ENCODE data around the gene KIAA0753. TPM values are rescaled to one million over a fixed set of nuclear protein-coding genes. Genes with fewer than 3 reads are reported as not detected.
A peak's percentile ranks its signal among the peaks of the same experiment; 100 is the strongest.

The KIAA0753 gene
- total and polyA plus RNA-seq, 2 experiments from 2014 or later, result 6.9 to 20.5 TPM

- Histone ChIP-seq H3K4me3 (no peak overlapping the region), H3K36me3 (ENCODE audit: low read depth) (peaks cover 19% of the 10 kb centered on the region), H3K9me2 (ENCODE audit: insufficient read depth) (no peaks in the 10 kb centered on the region), H3K9ac (no peak overlapping the region), H3K4me2 (ENCODE audit: unreplicated experiment) (no peak overlapping the region), H3K79me2 (ENCODE audit: insufficient read depth) (no peaks in the 10 kb centered on the region), H2AFZ (no peak overlapping the region), H3K4me1 (ENCODE audit: insufficient read depth) (peaks cover 21% of the 10 kb centered on the region), H3K27me3 (replicated peaks; ENCODE audit: insufficient read depth) (no peaks in the 10 kb centered on the region), H4K20me1 (ENCODE audit: insufficient read depth) (no peaks in the 10 kb centered on the region), H3K9me3 (ENCODE audit: low read depth) (no peaks in the 10 kb centered on the region), H3K27ac (no peak overlapping the region), H3F3A (ENCODE audit: insufficient read depth) (peaks cover 46% of the 10 kb centered on the region)
- DNase-seq, result no peak
- TF ChIP-seq EZH2 (IDR thresholded peaks at IDR 0.05; ENCODE audit: insufficient read depth, poor library complexity, severe bottlenecking), result no peak
- TF ChIP-seq EZH2phosphoT487 (IDR thresholded peaks at IDR 0.05; ENCODE audit: insufficient read depth, low read depth), result no peak
- in situ Hi-C loops (cut with MboI), result no loop called here
- WGBS, 2 experiments (ENCODE audit: low coverage in 1 of 2, low lambda C conversion rate in 2 of 2, missing lambda C conversion rate in 2 of 2), result 97% methylated on average over 7 of the region's 7 CpGs
Measured at GRCh38 chr17:6577686-6578263, 62.7 kb downstream of the KIAA0753 start.

GRCh38 chr17:6576038-6576785 lies 64.3 kb downstream of the KIAA0753 start:
- Histone ChIP-seq H3K27ac (peak overlapping the region; percentile 57; the same call in 1 of the 2 replicates), H3F3A (ENCODE audit: insufficient read depth) (peaks cover 46% of the 10 kb centered on the region), H3K9ac (no peak overlapping the region), H3K27me3 (replicated peaks; ENCODE audit: insufficient read depth) (no peaks in the 10 kb centered on the region), H3K79me2 (ENCODE audit: insufficient read depth) (no peaks in the 10 kb centered on the region), H3K9me2 (ENCODE audit: insufficient read depth) (no peaks in the 10 kb centered on the region), H3K36me3 (ENCODE audit: low read depth) (peaks cover 3% of the 10 kb centered on the region; the same call in 1 of the 2 replicates), H3K4me3 (no peak overlapping the region), H3K4me2 (ENCODE audit: unreplicated experiment) (no peak overlapping the region), H3K4me1 (ENCODE audit: insufficient read depth) (peaks cover 21% of the 10 kb centered on the region), H3K9me3 (ENCODE audit: low read depth) (no peaks in the 10 kb centered on the region), H4K20me1 (ENCODE audit: insufficient read depth) (no peaks in the 10 kb centered on the region), H2AFZ (no peak overlapping the region)
- 86 to 88% methylated on average over 7 of the region's 7 CpGs for WGBS, 2 experiments (ENCODE audit: low coverage in 1 of 2, low lambda C conversion rate in 2 of 2, missing lambda C conversion rate in 2 of 2)
- TF ChIP-seq EZH2 (IDR thresholded peaks at IDR 0.05; ENCODE audit: insufficient read depth, poor library complexity, severe bottlenecking), result no peak
- TF ChIP-seq EZH2phosphoT487 (IDR thresholded peaks at IDR 0.05; ENCODE audit: insufficient read depth, low read depth), result no peak
- no peak for DNase-seq
- in situ Hi-C loops (cut with MboI), result no loop called here

- no peaks in the 10 kb centered on the region for H3K27me3 ChIP-seq (replicated peaks; ENCODE audit: insufficient read depth)
- H3K27ac ChIP-seq, result peak overlapping the region; percentile 57
- H3K4me3 ChIP-seq, result 0 out of 2 replicates have a peak overlapping the region, but pooled peaks have one; percentile 16
- in situ Hi-C loops (cut with MboI), result no loop called here
- TF ChIP-seq EZH2phosphoT487 (IDR thresholded peaks at IDR 0.05; ENCODE audit: insufficient read depth, low read depth) (no peak), EZH2 (IDR thresholded peaks at IDR 0.05; ENCODE audit: insufficient read depth, poor library complexity, severe bottlenecking) (no peak)
- no peak overlapping the region for H2AFZ ChIP-seq
- H3K79me2 ChIP-seq (ENCODE audit: insufficient read depth), result no peaks in the 10 kb centered on the region
- H3F3A ChIP-seq (ENCODE audit: insufficient read depth), result peaks cover 46% of the 10 kb centered on the region
- peak overlapping the region; percentile 81 for H3K4me2 ChIP-seq (ENCODE audit: unreplicated experiment)
- H3K36me3 ChIP-seq (ENCODE audit: low read depth), result peaks cover 3% of the 10 kb centered on the region; the same call in 1 of the 2 replicates
- 68 to 69% methylated on average over 5 of the region's 5 CpGs for WGBS, 2 experiments (ENCODE audit: low coverage in 1 of 2, low lambda C conversion rate in 2 of 2, missing lambda C conversion rate in 2 of 2)
- peak; percentile 23 for DNase-seq
- no peaks in the 10 kb centered on the region for H4K20me1 ChIP-seq (ENCODE audit: insufficient read depth)
- H3K4me1 ChIP-seq (ENCODE audit: insufficient read depth), result peaks cover 21% of the 10 kb centered on the region
- H3K9me3 ChIP-seq (ENCODE audit: low read depth), result no peaks in the 10 kb centered on the region
- H3K9me2 ChIP-seq (ENCODE audit: insufficient read depth), result no peaks in the 10 kb centered on the region
- H3K9ac ChIP-seq, result 0 out of 2 replicates have a peak overlapping the region, but pooled peaks have one; percentile 18
Measured at GRCh38 chr17:6575596-6575988, 64.9 kb downstream of the KIAA0753 start.

- in situ Hi-C loops (cut with MboI), result no loop called here
- no peaks in the 10 kb centered on the region for H4K20me1 ChIP-seq (ENCODE audit: insufficient read depth)
- no peak for TF ChIP-seq EZH2phosphoT487 (IDR thresholded peaks at IDR 0.05; ENCODE audit: insufficient read depth, low read depth)
- TF ChIP-seq EZH2 (IDR thresholded peaks at IDR 0.05; ENCODE audit: insufficient read depth, poor library complexity, severe bottlenecking), result no peak
- peak overlapping the region; percentile 81 for H3K4me2 ChIP-seq (ENCODE audit: unreplicated experiment)
- H3F3A ChIP-seq (ENCODE audit: insufficient read depth), result peaks cover 46% of the 10 kb centered on the region
- H3K9ac ChIP-seq, result peak overlapping the region; percentile 36
- no peaks in the 10 kb centered on the region for H3K9me2 ChIP-seq (ENCODE audit: insufficient read depth)
- no peaks in the 10 kb centered on the region for H3K79me2 ChIP-seq (ENCODE audit: insufficient read depth)
- peak overlapping the region; percentile 16; the same call in 1 of the 2 replicates for H3K4me3 ChIP-seq
- no peaks in the 10 kb centered on the region for H3K27me3 ChIP-seq (replicated peaks; ENCODE audit: insufficient read depth)
- H3K27ac ChIP-seq, result peak overlapping the region; percentile 57
- no peak overlapping the region for H2AFZ ChIP-seq
- H3K36me3 ChIP-seq (ENCODE audit: low read depth), result peaks cover 3% of the 10 kb centered on the region; the same call in 1 of the 2 replicates
- peaks cover 21% of the 10 kb centered on the region for H3K4me1 ChIP-seq (ENCODE audit: insufficient read depth)
- WGBS, 2 experiments (ENCODE audit: low coverage in 1 of 2, low lambda C conversion rate in 2 of 2, missing lambda C conversion rate in 2 of 2), result 43 to 48% methylated on average over 22 to 23 of the region's 23 CpGs
- no peaks in the 10 kb centered on the region for H3K9me3 ChIP-seq (ENCODE audit: low read depth)
- DNase-seq, result peak; percentile 89
Measured at GRCh38 chr17:6574687-6575595, 65.6 kb downstream of the KIAA0753 start.
